Measurements from ENCODE around the gene ATP2B3.

- TF ChIP-seq SUZ12 (IDR thresholded peaks at IDR 0.05; ENCODE audit: extremely low read depth, insufficient read depth, insufficient read length) (no peak), YY1 (IDR thresholded peaks at IDR 0.05; ENCODE audit: insufficient read depth, insufficient read length) (no peak)
Observed at GRCh38 chrX:153573984-153574383, 56.5 kb downstream of the ATP2B3 start.

Measured in NT2/D1 (cell line).